WTC11 (cell line): ENCODE results near the gene NCOA1. TPM values are rescaled to one million over a fixed set of nuclear protein-coding genes. Genes with fewer than 3 reads are reported as not detected.
"Not testable (repeated sequence)": the region's sequence is repeated elsewhere in the genome, so short reads cannot be mapped to it uniquely, and the experiment has no call there.

ENCODE experiments used
- ATAC-seq: fragments of 200-7000 bp; cut with Tn5 transposase; 2 replicates; pipeline ENCODE4 v1.10.0; 2021; ENCODE audit warnings: mild to moderate bottlenecking, moderate library complexity
- CTCF ChIA-PET: fragments of 300-600 bp; sonication (Branson Sonifier 250); formaldehyde crosslinking; loops from one replicate; lab custom pipeline; 2021; ENCODE audit warnings: antibody characterized with exemption; lab: Charles Lee
- POLR2A ChIA-PET: fragments of 350-600 bp; sonication (Branson Sonifier 250); formaldehyde crosslinking; loops from one replicate; lab custom pipeline; 2021; ENCODE audit warnings: antibody characterized with exemption; lab: Charles Lee
- DNase-seq: peaks from one replicate; pipeline ENCODE4 v3.0.0; 2021; ENCODE audit warnings: low spot score
- H3K27ac Mint-ChIP-seq: 2 replicates; pipeline ENCODE4 v1.8.0; 2021; ENCODE audit warnings: mixed read lengths
- H3K27me3 Mint-ChIP-seq: 2 replicates; pipeline ENCODE4 v1.8.0; 2021; ENCODE audit warnings: low read depth, mild to moderate bottlenecking, moderate library complexity, mixed read lengths
- H3K36me3 Mint-ChIP-seq: 2 replicates; pipeline ENCODE4 v1.8.0; 2021; ENCODE audit warnings: mixed read lengths
- H3K4me1 Mint-ChIP-seq: 2 replicates; pipeline ENCODE4 v1.8.0; 2022; ENCODE audit warnings: mixed read lengths
- H3K4me3 Mint-ChIP-seq: 2 replicates; pipeline ENCODE4 v1.8.0; 2021; ENCODE audit warnings: mild to moderate bottlenecking, moderate library complexity, mixed read lengths
- H3K9me3 Mint-ChIP-seq: 2 replicates; pipeline ENCODE4 v1.8.0; 2021; ENCODE audit warnings: mixed read lengths
- CBFB ChIP-seq: sonication (generic); formaldehyde crosslinking; IDR thresholded peaks from 2 replicates; pipeline ENCODE4 v1.8.1; 2022; ENCODE audit warnings: mild to moderate bottlenecking, low read depth, missing genetic modification reagents
- CREB1 ChIP-seq: sonication (generic); formaldehyde crosslinking; IDR thresholded peaks from 2 replicates; pipeline ENCODE4 v1.8.0; 2023; ENCODE audit warnings: mild to moderate bottlenecking, missing genetic modification reagents
- E2F4 ChIP-seq: sonication (generic); formaldehyde crosslinking; IDR thresholded peaks from 2 replicates; pipeline ENCODE4 v1.8.1; 2022; ENCODE audit warnings: low read depth, mild to moderate bottlenecking, moderate library complexity, missing genetic modification reagents, borderline replicate concordance
- ELF4 ChIP-seq: sonication (generic); formaldehyde crosslinking; IDR thresholded peaks from 2 replicates; pipeline ENCODE4 v1.8.1; 2022; ENCODE audit warnings: low read depth, mild to moderate bottlenecking, moderate library complexity, missing genetic modification reagents
- ERG ChIP-seq: fragments of 250-450 bp; sonication (Bioruptor Pico); IDR thresholded peaks from 2 replicates; pipeline ENCODE4 v1.8.0; 2021; ENCODE audit warnings: mild to moderate bottlenecking
- FOXK1 ChIP-seq: sonication (generic); formaldehyde crosslinking; IDR thresholded peaks from 2 replicates; pipeline ENCODE4 v1.8.0; 2022; ENCODE audit warnings: mild to moderate bottlenecking, moderate library complexity, missing genetic modification reagents
- GABPB1 ChIP-seq: sonication (generic); formaldehyde crosslinking; IDR thresholded peaks from 2 replicates; pipeline ENCODE4 v1.8.1; 2023; ENCODE audit warnings: mild to moderate bottlenecking, missing genetic modification reagents
- NFYB ChIP-seq: sonication (generic); formaldehyde crosslinking; conservative IDR thresholded peaks from 2 replicates; pipeline ENCODE4 v1.8.0; 2022; ENCODE audit warnings: low read depth, missing genetic modification reagents
- NR2C2 ChIP-seq: sonication (generic); formaldehyde crosslinking; IDR thresholded peaks from 2 replicates; pipeline ENCODE4 v1.8.0; 2022; ENCODE audit warnings: mild to moderate bottlenecking, missing genetic modification reagents
- RORB ChIP-seq: fragments of 250-450 bp; sonication (Bioruptor Pico); IDR thresholded peaks from 2 replicates; pipeline ENCODE4 v1.9.0; 2021; ENCODE audit warnings: mild to moderate bottlenecking
- TP53 ChIP-seq: sonication (generic); formaldehyde crosslinking; IDR thresholded peaks from 2 replicates; pipeline ENCODE4 v1.8.1; 2023; ENCODE audit warnings: mild to moderate bottlenecking, missing genetic modification reagents
- USF1 ChIP-seq: sonication (generic); formaldehyde crosslinking; IDR thresholded peaks from 2 replicates; pipeline ENCODE4 v1.8.0; 2022; ENCODE audit warnings: mild to moderate bottlenecking, missing genetic modification reagents
- ZNF121 ChIP-seq: sonication (generic); formaldehyde crosslinking; IDR thresholded peaks from 2 replicates; pipeline ENCODE4 v1.8.0; 2023; ENCODE audit warnings: missing genetic modification reagents
- ZNF138 ChIP-seq: sonication (generic); formaldehyde crosslinking; conservative IDR thresholded peaks from 2 replicates; pipeline ENCODE4 v1.8.1; 2022; ENCODE audit warnings: mild to moderate bottlenecking, moderate library complexity, missing genetic modification reagents
- ZNF281 ChIP-seq: sonication (generic); formaldehyde crosslinking; IDR thresholded peaks from 2 replicates; pipeline ENCODE4 v1.8.0; 2023; ENCODE audit warnings: mild to moderate bottlenecking, missing genetic modification reagents
- ZNF396 ChIP-seq: fragments of 250-450 bp; sonication (Bioruptor Pico); IDR thresholded peaks from 2 replicates; pipeline ENCODE4 v1.8.0; 2021; ENCODE audit warnings: mild to moderate bottlenecking, moderate library complexity, borderline replicate concordance
- ZNF512 ChIP-seq: sonication (generic); formaldehyde crosslinking; IDR thresholded peaks from 2 replicates; pipeline ENCODE4 v1.8.1; 2022; ENCODE audit warnings: missing genetic modification reagents, borderline replicate concordance
- ZNF532 ChIP-seq: fragments of 250-450 bp; sonication (Bioruptor Pico); IDR thresholded peaks from 2 replicates; pipeline ENCODE4 v1.9.0; 2021; ENCODE audit warnings: mild to moderate bottlenecking, borderline replicate concordance
- total RNA-seq: library from RNA; stranded (reverse); gene quantifications from 3 replicates; pipeline ENCODE4 v1.2.3, GENCODE V29; 2021

The NCOA1 gene
- total RNA-seq, 1 experiment from 2014 or later: 16.9 TPM

GRCh38 chr2:24579053-24579803 is 88.2 kb downstream of the NCOA1 start (continued):
- TF ChIP-seq ELF4 (no peak), E2F4 (no peak), ZNF281 (CRISPR knock-in tag) (no peak), ERG (no peak), RORB (CRISPR knock-in tag) (no peak), ZNF396 (CRISPR knock-in tag) (no peak), ZNF512 (CRISPR knock-in tag) (no peak)

GRCh38 chr2:24580561-24580960 is 89.5 kb downstream of the NCOA1 start:
- CTCF ChIA-PET: interaction anchor here (1.5 to 1.7 kb wide), 2 partner anchors 33 to 249 kb away, joined by 5 to 6 read pairs; no protein-coding TSS in a partner anchor
- Mint-ChIP-seq H3K36me3 (no peaks in the 10 kb centered on the region), H3K27ac (no peak overlapping the region), H3K4me1 (peaks cover 39% of the 10 kb centered on the region), H3K4me3 (no peak overlapping the region), H3K9me3 (no peaks in the 10 kb centered on the region), H3K27me3 (no peaks in the 10 kb centered on the region)
- ATAC-seq (no peak), DNase-seq (no peak)
- POLR2A ChIA-PET: interaction anchor here (0.5 kb wide), 1 partner anchor 495 kb away, joined by 4 read pairs; no protein-coding TSS in a partner anchor
- TF ChIP-seq ZNF138 (CRISPR knock-in tag): no peak
- TF ChIP-seq ZNF121 (CRISPR knock-in tag): no peak

DNA sequence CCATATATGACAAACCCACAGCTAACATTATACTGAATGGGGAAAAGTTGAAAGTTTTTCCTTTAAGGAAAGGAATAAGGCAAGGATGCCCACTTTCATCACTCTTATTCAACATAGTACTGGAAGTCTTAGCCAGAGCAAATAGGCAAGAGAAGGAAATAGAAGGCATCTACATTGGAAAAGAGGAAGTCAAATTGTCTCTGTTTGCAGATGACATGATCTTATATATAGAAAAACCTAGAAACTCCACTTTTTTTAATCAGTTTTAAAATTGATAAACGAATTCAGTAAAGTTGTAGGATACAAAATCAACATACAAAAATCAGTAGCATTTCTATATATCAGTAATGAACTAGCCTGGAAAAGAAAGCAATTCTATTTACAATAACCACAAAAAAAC is 90.9 kb downstream of the NCOA1 start:
- CTCF ChIA-PET, POLR2A ChIA-PET, ATAC-seq, H3K27me3 Mint-ChIP-seq, H3K9me3 Mint-ChIP-seq, H3K4me3 Mint-ChIP-seq, H3K36me3 Mint-ChIP-seq, H3K27ac Mint-ChIP-seq, DNase-seq: not testable (repeated sequence)
- H3K4me1 Mint-ChIP-seq: peaks cover 43% of the 10 kb centered on the region

GRCh38 chr2:24586955-24587354 is 95.9 kb downstream of the NCOA1 start:
- DNase-seq (no peak), ATAC-seq (no peak)
- no peaks in the 10 kb centered on the region for H3K27me3 Mint-ChIP-seq
- peaks cover 5% of the 10 kb centered on the region; the same call in 1 of the 2 replicates for H3K4me1 Mint-ChIP-seq
- POLR2A ChIA-PET: no interaction called here
- no peak overlapping the region for H3K27ac Mint-ChIP-seq
- no peaks in the 10 kb centered on the region for H3K36me3 Mint-ChIP-seq
- H3K9me3 Mint-ChIP-seq: no peaks in the 10 kb centered on the region
- no peak overlapping the region for H3K4me3 Mint-ChIP-seq
- CTCF ChIA-PET: no interaction called here
- TF ChIP-seq ELF4 (no peak), TP53 (CRISPR knock-in tag) (no peak), FOXK1 (CRISPR knock-in tag) (no peak), NR2C2 (CRISPR knock-in tag) (no peak), NFYB (CRISPR knock-in tag) (no peak), GABPB1 (CRISPR knock-in tag) (no peak), ZNF532 (CRISPR knock-in tag) (no peak), CBFB (CRISPR knock-in tag) (no peak), CREB1 (no peak), USF1 (no peak)
